ENCODE results near the gene IL3.

- TF ChIP-seq CTCF (IDR thresholded peaks at IDR 0.05 in 4 of 5, conservative IDR thresholded peaks at IDR 0.05 in 1 of 5) = no peak
- TF ChIP-seq POLR2A (IDR thresholded peaks at IDR 0.05) = no peak
These were observed 42.5 kb upstream of the IL3 start for GRCh38 chr5:132017738-132018625.

All from gastrocnemius medialis (tissue), 4 donors.